GM10266 (cell line): Measurements from ENCODE around the gene KCNQ4.

ENCODE experiments used
- DNase-seq: peaks from one replicate; pipeline ENCODE4 v3.0.0; 2012; ENCODE audit errors: extremely low spot score
- CTCF ChIP-seq: IDR thresholded peaks from 2 replicates; pipeline ENCODE4 v1.5.1; 2012; ENCODE audit warnings: mild to moderate bottlenecking, low read depth; ENCODE audit not compliant: control insufficient read depth, insufficient read depth; ENCODE audit errors: missing control alignments

KCNQ4 gene

GRCh38 chr1:40806240-40806639, 22.7 kb downstream of the KCNQ4 start:
- no peak for DNase-seq
- TF ChIP-seq CTCF, result no peak

- DNase-seq, result no peak
Measured at GRCh38 chr1:40806731-40807695, 23.4 kb downstream of the KCNQ4 start.

GRCh38 chr1:40808002-40808401, 24.4 kb downstream of the KCNQ4 start:
- DNase-seq, result no peak
- no peak for TF ChIP-seq CTCF

More at GRCh38 chr1:40806731-40807695, 23.4 kb downstream of the KCNQ4 start:
- no peak for TF ChIP-seq CTCF

- no peak for DNase-seq
- no peak for TF ChIP-seq CTCF
Measured at GRCh38 chr1:40808444-40808843, 24.9 kb downstream of the KCNQ4 start.

GRCh38 chr1:40808909-40809308, 25.3 kb downstream of the KCNQ4 start:
- DNase-seq, result no peak
- no peak for TF ChIP-seq CTCF

- DNase-seq, result no peak
- no peak for TF ChIP-seq CTCF
Measured at GRCh38 chr1:40810927-40811326, 27.3 kb downstream of the KCNQ4 start.

- TF ChIP-seq CTCF, result no peak
- no peak for DNase-seq
Measured at GRCh38 chr1:40815420-40815819, 31.8 kb downstream of the KCNQ4 start.
